K562 (cell line): Measurements from ENCODE around the gene NRN1. TPM values are rescaled to one million over a fixed set of nuclear protein-coding genes. Genes with fewer than 3 reads are reported as not detected.

ENCODE experiments used
- CBX1 ChIP-seq: sonication (generic); IDR thresholded peaks from 2 replicates; pipeline ENCODE4 v1.6.1; 2016; ENCODE audit warnings: antibody characterized with exemption, low read depth, mild to moderate bottlenecking
- DEAF1 ChIP-seq: fragments of 450-650 bp; formaldehyde crosslinking; IDR thresholded peaks from 2 replicates; pipeline ENCODE4 v1.4.0; 2020; ENCODE audit warnings: mild to moderate bottlenecking, moderate library complexity
- ELK1 ChIP-seq: sonication (generic); formaldehyde crosslinking; IDR thresholded peaks from 2 replicates; pipeline ENCODE4 v1.8.1; 2022; ENCODE audit warnings: missing genetic modification reagents
- ETV5 ChIP-seq: sonication (generic); formaldehyde crosslinking; IDR thresholded peaks from 2 replicates; pipeline ENCODE4 v1.4.0; 2020; ENCODE audit warnings: low read depth, mild to moderate bottlenecking, missing genetic modification reagents
- FOXA3 ChIP-seq, 2 experiments: fragments of 450-650 bp in 1 of 2; sonication (generic) in 1 of 2; formaldehyde crosslinking; IDR thresholded peaks in 1 of 2; conservative IDR thresholded peaks in 1 of 2; 2 replicates each; pipeline versions ENCODE4 v1.4.0 to v1.8.0; 2020 to 2022; ENCODE audit warnings: mild to moderate bottlenecking in 2 of 2, missing genetic modification reagents in 1 of 2
- HSF4 ChIP-seq: fragments of 250-450 bp; sonication (Bioruptor Pico); IDR thresholded peaks from 2 replicates; pipeline ENCODE4 v2.1.2; 2022; ENCODE audit warnings: mild to moderate bottlenecking, moderate library complexity, borderline replicate concordance
- MBD1 ChIP-seq: fragments of 250-450 bp; sonication (Bioruptor Pico); IDR thresholded peaks from 2 replicates; pipeline ENCODE4 v1.8.0; 2022; ENCODE audit warnings: inconsistent platforms
- NR4A1 ChIP-seq, 2 experiments: fragments of 250-450 bp in 1 of 2; fragments of 450-650 bp in 1 of 2; sonication (Bioruptor Pico) in 1 of 2; IDR thresholded peaks; 2 replicates each; pipeline versions ENCODE4 v1.4.0 to v1.6.1; 2016 to 2020; ENCODE audit warnings: mild to moderate bottlenecking in 2 of 2, missing compliant biosample characterization in 1 of 2, missing genetic modification characterization in 1 of 2, moderate library complexity in 1 of 2
- POLR2H ChIP-seq: IDR thresholded peaks from 2 replicates; pipeline ENCODE4 v1.6.1; 2016; ENCODE audit warnings: missing genetic modification characterization, low read depth, mild to moderate bottlenecking, control low read depth, missing compliant biosample characterization, moderate library complexity
- RBM25 ChIP-seq: fragments of 200-400 bp; formaldehyde crosslinking; IDR thresholded peaks from 2 replicates; pipeline ENCODE4 v1.6.1; 2018; ENCODE audit warnings: low read length, low read depth, moderate library complexity; ENCODE audit not compliant: severe bottlenecking
- RNF219 ChIP-seq: fragments of 250-450 bp; sonication (Bioruptor Pico); IDR thresholded peaks from 2 replicates; pipeline ENCODE4 v1.5.0; 2022; ENCODE audit warnings: mild to moderate bottlenecking
- THRA ChIP-seq: fragments of 450-650 bp; IDR thresholded peaks from 2 replicates; pipeline ENCODE4 v1.6.1; 2017; ENCODE audit warnings: mild to moderate bottlenecking, moderate library complexity
- ZBTB12 ChIP-seq: fragments of 250-450 bp; sonication (Bioruptor Pico); IDR thresholded peaks from 2 replicates; pipeline ENCODE4 v1.4.0; 2020
- ZNF232 ChIP-seq: sonication (generic); formaldehyde crosslinking; IDR thresholded peaks from 2 replicates; pipeline ENCODE4 v1.8.0; 2022; ENCODE audit warnings: mild to moderate bottlenecking, missing genetic modification reagents
- ZNF347 ChIP-seq: fragments of 450-650 bp; formaldehyde crosslinking; IDR thresholded peaks from 2 replicates; pipeline ENCODE4 v1.4.0; 2020; ENCODE audit warnings: low read depth, mild to moderate bottlenecking, moderate library complexity
- ZNF408 ChIP-seq: fragments of 250-450 bp; sonication (Bioruptor Pico); IDR thresholded peaks from 2 replicates; pipeline ENCODE4 v1.4.0; 2020; ENCODE audit warnings: low read depth, mild to moderate bottlenecking, moderate library complexity
- ZNF766 ChIP-seq: fragments of 200-800 bp; sonication (Bioruptor generic); conservative IDR thresholded peaks from 2 replicates; pipeline ENCODE4 v1.6.1; 2016; ENCODE audit warnings: missing genetic modification characterization, missing compliant biosample characterization
- polyA plus RNA-seq, 8 experiments: library from polyadenylated mRNA; depleted of rRNA in 4 of 8; stranded (reverse) in 5 of 8; unstranded in 3 of 8; fragments of >200 nt; fragmentation: Nextera tagmentation in 2 of 8; fragmentation: Illumina TruSeq in 1 of 8; extraction: Ambion mirVana in 2 of 8; extraction: Trizol in 1 of 8; gene quantifications; 2 replicates each; pipeline versions ENCODE4 v1.2.1 to v1.2.3, GENCODE V29; 2011 to 2014; ENCODE audit warnings: inconsistent platforms in 1 of 8, missing spikeins in 1 of 8
- total RNA-seq, 7 experiments: library from RNA; depleted of rRNA in 6 of 7; stranded (reverse); fragments of >200 nt in 6 of 7; fragmentation: Illumina TruSeq in 2 of 7; extraction: Trizol in 2 of 7; gene quantifications; 2 replicates each; pipeline versions ENCODE4 v1.2.1 to v1.2.3, GENCODE V29; 2011 to 2021; ENCODE audit warnings: low replicate concordance in 1 of 7

NRN1 gene
- total and polyA plus RNA-seq, 9 of the 15 experiments (the other 6 are each of a cell fraction or from before 2014, with no cell fraction given), result not detected

GRCh38 chr6:6008648-6009421 is 2.1 kb upstream of the NRN1 start (continued):
- TF ChIP-seq ZNF232 (CRISPR knock-in tag) (no peak), RBM25 (no peak), RNF219 (no peak), DEAF1 (CRISPR knock-in tag) (0 out of 2 replicates have a peak, but pooled peaks have one; percentile 7), HSF4 (CRISPR knock-in tag) (no peak), CBX1 (no peak), FOXA3 (CRISPR knock-in tag; conservative IDR thresholded peaks at IDR 0.05 in 1 of 2, IDR thresholded peaks at IDR 0.05 in 1 of 2) (no peak), ZNF766 (CRISPR knock-in tag) (no peak), ZNF408 (CRISPR knock-in tag) (no peak), ETV5 (CRISPR knock-in tag) (no peak; the same call in 1 of the 2 replicates), ZBTB12 (no peak), ELK1 (no peak), NR4A1 (CRISPR knock-in tag; IDR thresholded peaks at IDR 0.05) (no peak), NR4A1 (tag; IDR thresholded peaks at IDR 0.05) (no peak), MBD1 (CRISPR knock-in tag) (no peak), THRA (no peak), ZNF347 (no peak), POLR2H (tag) (no peak)
